GM23248 (cell line): ENCODE measurements around the gene LRRC59.

ENCODE experiments used
- EZH2 ChIP-seq: fragments of 200-600 bp; sonication (generic); IDR thresholded peaks from 2 replicates; pipeline ENCODE4 v1.6.1; 2018; ENCODE audit warnings: antibody characterized with exemption, mild to moderate bottlenecking; ENCODE audit not compliant: insufficient read depth, poor library complexity, severe bottlenecking
- EZH2phosphoT487 ChIP-seq: fragments of 200-600 bp; sonication (generic); IDR thresholded peaks from 2 replicates; pipeline ENCODE4 v1.6.1; 2018; ENCODE audit warnings: antibody characterized with exemption, moderate library complexity, mild to moderate bottlenecking, low read depth; ENCODE audit not compliant: insufficient read depth

- TF ChIP-seq EZH2phosphoT487: no peak
- no peak for TF ChIP-seq EZH2
These were observed 65.1 kb downstream of the LRRC59 start for GRCh38 chr17:50332196-50332595.
